H1 (cell line): ENCODE data around the gene SYK. TPM values are rescaled to one million over a fixed set of nuclear protein-coding genes. Genes with fewer than 3 reads are reported as not detected.

Source experiments
- CTCF ChIA-PET: fragments of 300-600 bp; sonication (Branson Sonifier 250); formaldehyde crosslinking; loops from one replicate; lab custom pipeline; 2021; ENCODE audit not compliant: partially characterized antibody; lab: Charles Lee
- POLR2A ChIA-PET: fragments of 300-600 bp; sonication (Branson Sonifier 250); formaldehyde crosslinking; loops from one replicate; lab custom pipeline; 2021; ENCODE audit warnings: inconsistent platforms; ENCODE audit not compliant: partially characterized antibody; lab: Charles Lee
- DNase-seq, 2 experiments: peaks; one replicate each; pipeline versions ENCODE4 v3.0.0 to v3.0.0-alpha.2; 2010 to 2022; ENCODE audit warnings: low spot score in 2 of 2, low read depth in 1 of 2, mixed read lengths in 1 of 2
- FAIRE-seq: peaks from 2 replicates; lab custom pipeline; 2011; peaks lifted over from hg19 to GRCh38; lab: Jason Lieb, UNC
- H2AFZ ChIP-seq: 2 replicates; pipeline ENCODE4 v1.8.1; 2012; ENCODE audit warnings: low read length, inconsistent platforms
- H2AK5ac ChIP-seq: 2 replicates; pipeline ENCODE4 v1.6.1; 2013; ENCODE audit warnings: low read depth, low read length
- H2BK120ac ChIP-seq: replicated peaks from 2 replicates; pipeline ENCODE3; 2013; ENCODE audit warnings: low read depth, low read length, inconsistent platforms
- H2BK12ac ChIP-seq: 2 replicates; pipeline ENCODE4 v1.6.1; 2013; ENCODE audit warnings: low read depth, low read length
- H2BK15ac ChIP-seq: 2 replicates; pipeline ENCODE4 v1.6.1; 2013; ENCODE audit warnings: low read length
- H2BK20ac ChIP-seq: 2 replicates; pipeline ENCODE4 v1.6.1; 2013; ENCODE audit warnings: low read length
- H2BK5ac ChIP-seq: 2 replicates; pipeline ENCODE4 v1.6.1; 2013; ENCODE audit warnings: low read depth, low read length
- H3K14ac ChIP-seq: 2 replicates; pipeline ENCODE4 v1.6.1; 2013; ENCODE audit warnings: inconsistent platforms; ENCODE audit not compliant: insufficient read length
- H3K18ac ChIP-seq: 2 replicates; pipeline ENCODE4 v1.6.1; 2013; ENCODE audit warnings: low read length; ENCODE audit errors: extremely low read depth
- H3K23ac ChIP-seq: 2 replicates; pipeline ENCODE4 v1.6.1; 2013; ENCODE audit warnings: inconsistent platforms; ENCODE audit not compliant: insufficient read length
- H3K23me2 ChIP-seq: 2 replicates; pipeline ENCODE4 v1.6.1; 2013; ENCODE audit warnings: low read depth, low read length
- H3K27ac ChIP-seq: 2 replicates; pipeline ENCODE4 v1.6.1; 2011; ENCODE audit warnings: low read depth, low read length, inconsistent platforms
- H3K27me3 ChIP-seq, 4 experiments: replicated peaks in 1 of 4; 1 replicate in 1 of 4; 2 replicates in 3 of 4; pipeline versions ENCODE4 v1.6.1 to v1.8.1; 2011 to 2013; ENCODE audit warnings: low read length in 3 of 4, mild to moderate bottlenecking in 3 of 4, inconsistent platforms in 2 of 4, mixed read lengths in 2 of 4, moderate library complexity in 1 of 4; ENCODE audit not compliant: control insufficient read depth in 3 of 4, insufficient read depth in 3 of 4; ENCODE audit errors: extremely low read depth in 1 of 4
- H3K36me3 ChIP-seq, 4 experiments: 2 replicates each; pipeline versions ENCODE4 v1.6.1 to v1.8.1; 2011 to 2013; ENCODE audit warnings: mild to moderate bottlenecking in 4 of 4, low read length in 3 of 4, moderate library complexity in 2 of 4, control low read depth in 1 of 4, inconsistent platforms in 1 of 4; ENCODE audit not compliant: insufficient read depth in 4 of 4, control insufficient read depth in 2 of 4
- H3K4ac ChIP-seq: replicated peaks from 2 replicates; pipeline ENCODE3; 2013; ENCODE audit warnings: low read length, low read depth, mixed read lengths, inconsistent platforms; ENCODE audit not compliant: insufficient read length
- H3K4me1 ChIP-seq, 4 experiments: replicated peaks in 1 of 4; 1 replicate in 1 of 4; 2 replicates in 3 of 4; pipeline versions ENCODE4 v1.6.1 to v1.8.1; 2011 to 2013; ENCODE audit warnings: low read length in 3 of 4, inconsistent platforms in 2 of 4, mixed read lengths in 1 of 4; ENCODE audit not compliant: insufficient read depth in 4 of 4, control insufficient read depth in 3 of 4
- H3K4me2 ChIP-seq, 2 experiments: 2 replicates each; pipeline versions ENCODE4 v1.6.1 to v1.8.1; 2011 to 2013; ENCODE audit warnings: low read depth in 2 of 2, low read length in 2 of 2, control low read depth in 1 of 2, inconsistent platforms in 1 of 2, mild to moderate bottlenecking in 1 of 2; ENCODE audit not compliant: insufficient read depth in 1 of 2
- H3K4me3 ChIP-seq, 4 experiments: fragments of 200-600, 300-600 bp in 1 of 4; sonication (generic), shearing (Covaris generic), sonication (Bioruptor Twin) in 1 of 4; 2 replicates each; pipeline versions ENCODE4 v1.5.1 to v1.8.1; 2011 to 2016; ENCODE audit warnings: low read length in 4 of 4, low read depth in 3 of 4, control low read depth in 2 of 4, inconsistent platforms in 2 of 4, mild to moderate bottlenecking in 2 of 4, mixed read lengths in 1 of 4, moderate library complexity in 1 of 4; ENCODE audit not compliant: insufficient read depth in 2 of 4; ENCODE audit errors: extremely low read depth in 1 of 4
- H3K56ac ChIP-seq: replicated peaks from 2 replicates; pipeline ENCODE3; 2013; ENCODE audit warnings: low read depth, mild to moderate bottlenecking, mixed read lengths, low read length, inconsistent platforms; ENCODE audit not compliant: insufficient read length
- H3K79me1 ChIP-seq: 2 replicates; pipeline ENCODE4 v1.6.1; 2013; ENCODE audit warnings: low read depth, low read length, control low read depth
- H3K79me2 ChIP-seq, 2 experiments: 2 replicates each; pipeline versions ENCODE4 v1.6.1 to v1.8.1; 2012 to 2013; ENCODE audit warnings: low read length in 2 of 2, mild to moderate bottlenecking in 2 of 2, inconsistent platforms in 1 of 2; ENCODE audit not compliant: insufficient read depth in 2 of 2, control insufficient read depth in 1 of 2
- H3K9ac ChIP-seq, 4 experiments: replicated peaks in 1 of 4; 1 replicate in 1 of 4; 2 replicates in 3 of 4; pipeline versions ENCODE4 v1.6.1 to v1.8.1; 2011 to 2013; ENCODE audit warnings: low read depth in 3 of 4, low read length in 3 of 4, control low read depth in 2 of 4, mild to moderate bottlenecking in 2 of 4, moderate library complexity in 2 of 4, inconsistent platforms in 1 of 4; ENCODE audit errors: extremely low read depth in 1 of 4
- H3K9me3 ChIP-seq, 2 experiments: 2 replicates each; pipeline versions ENCODE4 v1.6.1 to v1.8.1; 2012 to 2013; ENCODE audit warnings: mild to moderate bottlenecking in 2 of 2, moderate library complexity in 2 of 2, control low read depth in 1 of 2, inconsistent platforms in 1 of 2, low read depth in 1 of 2, low read length in 1 of 2, mixed read lengths in 1 of 2; ENCODE audit not compliant: insufficient read depth in 2 of 2
- H4K20me1 ChIP-seq, 2 experiments: replicated peaks in 1 of 2; 2 replicates each; pipeline versions ENCODE3 to v1.8.1; 2011 to 2013; ENCODE audit warnings: inconsistent platforms in 2 of 2, low read length in 2 of 2, mild to moderate bottlenecking in 1 of 2; ENCODE audit not compliant: insufficient read depth in 2 of 2, control insufficient read depth in 1 of 2
- H4K5ac ChIP-seq: 2 replicates; pipeline ENCODE4 v1.6.1; 2013; ENCODE audit warnings: low read length, low read depth, mixed read lengths, inconsistent platforms; ENCODE audit not compliant: insufficient read length
- H4K8ac ChIP-seq: 2 replicates; pipeline ENCODE4 v1.8.0; 2013; ENCODE audit warnings: mild to moderate bottlenecking, moderate library complexity, low read length, inconsistent platforms; ENCODE audit not compliant: insufficient read depth; ENCODE audit errors: extremely low read depth
- H4K91ac ChIP-seq: replicated peaks from 2 replicates; pipeline ENCODE3; 2013; ENCODE audit warnings: low read length, mixed read lengths, inconsistent platforms; ENCODE audit not compliant: insufficient read length
- CBX8 ChIP-seq: fragments of 300-800, 300-1000 bp; sonication (generic); IDR thresholded peaks from 2 replicates; pipeline ENCODE4 v1.7.1; 2016; ENCODE audit warnings: low read depth, low read length, borderline replicate concordance
- CEBPB ChIP-seq: IDR thresholded peaks from 2 replicates; pipeline ENCODE4 v1.6.1; 2012; ENCODE audit warnings: low read depth, low read length
- CTBP2 ChIP-seq: IDR thresholded peaks from 2 replicates; pipeline ENCODE4 v1.7.0; 2011; ENCODE audit warnings: borderline replicate concordance, mild to moderate bottlenecking, moderate library complexity, mixed read lengths, low read length; ENCODE audit not compliant: insufficient read depth, insufficient read length
- GABPA ChIP-seq: IDR thresholded peaks from 2 replicates; pipeline ENCODE4 v1.6.1; 2011; ENCODE audit warnings: mild to moderate bottlenecking, low read length, moderate library complexity, borderline replicate concordance; ENCODE audit not compliant: insufficient read depth
- GTF2F1 ChIP-seq: IDR thresholded peaks from 2 replicates; pipeline ENCODE4 v1.6.1; 2012; ENCODE audit warnings: low read depth, low read length, improper control_type of control experiment, borderline replicate concordance
- POLR2AphosphoS5 ChIP-seq: IDR thresholded peaks from 2 replicates; pipeline ENCODE4 v1.6.1; 2011; ENCODE audit warnings: low read depth, low read length
- RNF2 ChIP-seq: fragments of 200-900, 300-1000 bp; sonication (generic); IDR thresholded peaks from 2 replicates; pipeline ENCODE4 v1.7.1; 2016; ENCODE audit warnings: borderline replicate concordance, low read depth, mild to moderate bottlenecking, antibody characterized with exemption, low read length; ENCODE audit not compliant: poor library complexity, severe bottlenecking; ENCODE audit errors: missing control alignments
- WGBS, 2 experiments: shearing (Covaris generic) in 1 of 2; methylation state at CpG; one replicate each; pipeline versions ENCODE4 v1.1.6 to v1.1.7; 2013 to 2015; ENCODE audit warnings: low lambda C conversion rate in 2 of 2, mixed read lengths in 2 of 2, inconsistent platforms in 1 of 2, low coverage in 1 of 2, missing lambda C conversion rate in 1 of 2; ENCODE audit not compliant: insufficient replicate concordance in 2 of 2, insufficient coverage in 1 of 2, insufficient read length in 1 of 2; ENCODE audit errors: extremely low coverage in 1 of 2, missing lambda C conversion rate in 1 of 2; 5-methylcytosine and 5-hydroxymethylcytosine counted together
- polyA plus RNA-seq, 7 experiments: library from polyadenylated mRNA; depleted of rRNA in 3 of 7; stranded (reverse) in 5 of 7; unstranded in 2 of 7; fragments of >200 nt in 5 of 7; fragments of 200-250 nt in 2 of 7; gene quantifications; 1 replicate in 5 of 7; 2 replicates in 1 of 7; 4 replicates in 1 of 7; pipeline versions ENCODE4 v1.2.1 to v1.2.3, GENCODE V29; 2011 to 2013; ENCODE audit warnings: missing spikeins in 2 of 7, mixed read lengths in 2 of 7
- total RNA-seq: library from RNA; stranded (reverse); fragmentation: NEBNext Ultra II Directional; extraction: Animal tissue kit (Norgen Biotek cat#: 25700); gene quantifications from 2 replicates; pipeline ENCODE4 v1.2.1, GENCODE V29; 2021

Gene SYK
- total and polyA plus RNA-seq, 2 of the 8 experiments (the other 6 are each of a cell fraction or from before 2014, with no cell fraction given), result 1.5 to 4.4 TPM

GRCh38 chr9:90853945-90854344 lies 52.3 kb downstream of the SYK start:
- H3K27me3 ChIP-seq, result no peaks in the 10 kb centered on the region
- TF ChIP-seq CBX8, result no peak
- no peak for TF ChIP-seq GABPA
- no peak for TF ChIP-seq GTF2F1
- no peak for TF ChIP-seq CTBP2
- no peak for TF ChIP-seq RNF2
- no peak for TF ChIP-seq POLR2AphosphoS5
- TF ChIP-seq CEBPB, result no peak
- TF ChIP-seq, all 59 proteins: peak for 0
- Histone ChIP-seq H3K4me3 (no peak overlapping the region), H3K79me2 (no peaks in the 10 kb centered on the region), H2BK5ac (no peak overlapping the region), H2AK5ac (no peak overlapping the region), H4K8ac (no peak overlapping the region), H4K20me1 (no peaks in the 10 kb centered on the region), H2BK12ac (no peak overlapping the region), H2BK20ac (no peak overlapping the region), H3K14ac (no peak overlapping the region), H3K56ac (no peak overlapping the region), H3K23me2 (no peaks in the 10 kb centered on the region; the same call in 1 of the 2 replicates), H3K36me3 (no peaks in the 10 kb centered on the region), H3K4me1 (no peaks in the 10 kb centered on the region), H3K9me3 (no peaks in the 10 kb centered on the region), H3K27ac (no peak overlapping the region), H3K23ac (no peak overlapping the region), H3K18ac (no peak overlapping the region), H3K79me1 (no peaks in the 10 kb centered on the region), H2AFZ (no peak overlapping the region), H4K91ac (no peak overlapping the region), H3K9ac (no peak overlapping the region), H3K4ac (no peak overlapping the region), H2BK120ac (no peak overlapping the region), H2BK15ac (no peak overlapping the region), H3K4me2 (no peak overlapping the region), H4K5ac (no peak overlapping the region)
- no peak for FAIRE-seq
- POLR2A ChIA-PET, result no interaction called here
- DNase-seq, result no peak
- CTCF ChIA-PET, result no interaction called here
- 93% methylated on average over 9 of the region's 10 CpGs; no CpG with 5 or more reads in 1 of the 2 experiments for WGBS, 2 experiments
